ENCODE results near the gene SIN3B.

DNA sequence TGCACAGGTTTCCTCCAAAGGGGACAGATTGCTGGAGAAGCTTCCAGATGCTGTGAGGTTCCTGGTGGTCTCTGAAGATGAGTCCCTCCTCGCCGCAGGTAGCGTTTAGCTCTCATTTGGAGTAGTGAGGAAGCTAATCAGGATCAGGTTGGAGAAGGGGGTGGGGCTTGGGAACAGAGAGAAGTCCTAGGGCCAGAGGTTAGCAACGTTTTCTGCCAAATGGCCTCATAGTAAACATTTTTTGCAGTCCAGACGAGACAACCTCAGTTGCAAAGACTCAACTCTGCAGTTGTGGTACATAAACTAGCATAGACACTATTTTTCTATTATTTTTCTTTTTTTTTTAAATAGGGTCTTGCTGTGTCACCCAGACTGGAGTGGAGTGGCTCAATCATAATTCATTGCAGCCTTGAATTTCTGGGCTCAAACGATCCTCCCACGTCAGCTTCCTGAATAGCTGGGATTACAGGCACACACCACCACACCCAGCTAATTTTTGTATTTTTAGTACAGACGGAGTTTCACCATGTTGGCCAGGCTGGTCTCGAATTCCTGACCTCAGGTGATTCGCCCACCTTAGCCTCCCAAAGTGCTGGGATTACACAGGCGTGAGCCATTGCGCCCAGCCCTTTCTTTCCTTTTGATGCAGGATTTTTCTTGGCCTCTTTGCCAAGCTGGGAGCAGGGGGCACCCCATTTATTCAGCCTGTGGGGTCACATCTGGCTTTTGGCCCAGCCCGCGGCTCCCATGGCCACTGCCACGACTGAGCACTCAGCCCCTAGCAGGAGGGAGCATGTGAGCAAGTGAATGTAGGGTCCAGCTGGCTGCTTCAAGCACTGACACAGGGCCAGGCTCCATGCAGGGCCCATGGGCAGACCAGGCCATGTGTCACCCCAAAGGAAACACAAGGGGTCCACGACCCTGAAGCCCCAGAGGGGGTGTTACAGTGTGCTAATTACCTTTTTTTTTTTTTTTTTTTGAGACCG, 34.4 kb upstream of the SIN3B start:
- TF ChIP-seq, protein P1, sequence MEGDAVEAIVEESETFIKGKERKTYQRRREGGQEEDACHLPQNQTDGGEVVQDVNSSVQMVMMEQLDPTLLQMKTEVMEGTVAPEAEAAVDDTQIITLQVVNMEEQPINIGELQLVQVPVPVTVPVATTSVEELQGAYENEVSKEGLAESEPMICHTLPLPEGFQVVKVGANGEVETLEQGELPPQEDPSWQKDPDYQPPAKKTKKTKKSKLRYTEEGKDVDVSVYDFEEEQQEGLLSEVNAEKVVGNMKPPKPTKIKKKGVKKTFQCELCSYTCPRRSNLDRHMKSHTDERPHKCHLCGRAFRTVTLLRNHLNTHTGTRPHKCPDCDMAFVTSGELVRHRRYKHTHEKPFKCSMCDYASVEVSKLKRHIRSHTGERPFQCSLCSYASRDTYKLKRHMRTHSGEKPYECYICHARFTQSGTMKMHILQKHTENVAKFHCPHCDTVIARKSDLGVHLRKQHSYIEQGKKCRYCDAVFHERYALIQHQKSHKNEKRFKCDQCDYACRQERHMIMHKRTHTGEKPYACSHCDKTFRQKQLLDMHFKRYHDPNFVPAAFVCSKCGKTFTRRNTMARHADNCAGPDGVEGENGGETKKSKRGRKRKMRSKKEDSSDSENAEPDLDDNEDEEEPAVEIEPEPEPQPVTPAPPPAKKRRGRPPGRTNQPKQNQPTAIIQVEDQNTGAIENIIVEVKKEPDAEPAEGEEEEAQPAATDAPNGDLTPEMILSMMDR (IDR thresholded peaks at IDR 0.05) = no peak
- no peak for TF ChIP-seq POLR2AphosphoS5 (IDR thresholded peaks at IDR 0.05)
- TF ChIP-seq POLR2A (IDR thresholded peaks at IDR 0.05) = no peak
